HG03280 (cell line): ENCODE data around the gene CASK.

ENCODE experiments used
- ATAC-seq: cut with Tn5 transposase; IDR thresholded peaks from one replicate; pipeline ENCODE4 v1.9.1; 2021; ENCODE audit warnings: mild to moderate bottlenecking, moderate library complexity; ENCODE audit not compliant: unreplicated experiment

Gene CASK

GRCh38 chrX:41478381-41478911 lies 444.9 kb downstream of the CASK start:
- no peak for ATAC-seq

GRCh38 chrX:41475591-41476241 lies 447.6 kb downstream of the CASK start:
- ATAC-seq: no peak

GRCh38 chrX:41475191-41475590 lies 448.2 kb downstream of the CASK start:
- ATAC-seq: no peak

- ATAC-seq: no peak
Observed at GRCh38 chrX:41474726-41475100, 448.6 kb downstream of the CASK start.

- ATAC-seq: no peak
Observed at GRCh38 chrX:41473936-41474725, 449.2 kb downstream of the CASK start.

GRCh38 chrX:41472231-41472815 lies 451.0 kb downstream of the CASK start:
- no peak for ATAC-seq

- ATAC-seq: no peak
Observed at GRCh38 chrX:41471786-41472185, 451.6 kb downstream of the CASK start.

- ATAC-seq: no peak
Observed at GRCh38 chrX:41470706-41471105, 452.6 kb downstream of the CASK start.

- ATAC-seq: no peak
Observed at GRCh38 chrX:41468647-41469323, 454.6 kb downstream of the CASK start.
